HK-2 (cell line): ENCODE results near the gene CFAP251.

ENCODE experiments used
- DNase-seq: peaks from one replicate; pipeline ENCODE4 v3.0.0-alpha.2; 2018; ENCODE audit not compliant: unreplicated experiment

The CFAP251 gene

DNA sequence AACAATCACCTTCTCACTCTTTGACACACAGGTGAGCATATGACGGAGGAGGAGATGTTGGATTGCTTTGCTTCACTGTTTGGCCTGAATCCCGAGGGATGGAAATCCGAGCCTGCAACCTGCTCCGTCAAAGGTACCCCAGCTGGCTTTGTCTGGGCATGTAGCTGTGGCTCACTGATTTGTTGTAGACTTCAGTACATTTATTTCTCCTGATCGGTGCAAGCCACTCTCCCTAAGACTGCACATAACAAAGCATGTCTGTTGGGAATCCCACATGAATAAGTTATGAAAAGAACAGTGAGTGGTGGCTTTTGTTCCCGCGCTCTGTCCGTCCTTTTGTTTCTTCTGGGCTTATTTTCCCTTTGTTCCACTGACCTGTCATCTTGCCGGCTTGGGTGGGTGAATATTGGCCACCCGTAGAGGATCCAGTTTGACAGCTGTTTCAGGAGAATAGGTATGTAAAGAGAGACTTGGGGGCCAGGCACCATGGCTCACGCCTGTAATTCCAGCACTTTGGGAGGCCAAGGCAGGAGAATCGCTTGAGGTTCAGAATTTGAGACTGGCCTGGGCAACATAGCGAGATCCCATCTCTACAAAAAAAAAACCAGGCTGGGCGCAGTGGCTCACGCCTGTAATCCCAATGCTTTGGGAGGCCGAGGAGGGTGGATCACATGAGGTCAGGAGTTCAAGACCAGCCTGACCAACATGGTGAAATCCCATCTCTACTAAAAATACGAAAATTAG lies 83.2 kb downstream of the CFAP251 start:
- no peak for DNase-seq

DNA sequence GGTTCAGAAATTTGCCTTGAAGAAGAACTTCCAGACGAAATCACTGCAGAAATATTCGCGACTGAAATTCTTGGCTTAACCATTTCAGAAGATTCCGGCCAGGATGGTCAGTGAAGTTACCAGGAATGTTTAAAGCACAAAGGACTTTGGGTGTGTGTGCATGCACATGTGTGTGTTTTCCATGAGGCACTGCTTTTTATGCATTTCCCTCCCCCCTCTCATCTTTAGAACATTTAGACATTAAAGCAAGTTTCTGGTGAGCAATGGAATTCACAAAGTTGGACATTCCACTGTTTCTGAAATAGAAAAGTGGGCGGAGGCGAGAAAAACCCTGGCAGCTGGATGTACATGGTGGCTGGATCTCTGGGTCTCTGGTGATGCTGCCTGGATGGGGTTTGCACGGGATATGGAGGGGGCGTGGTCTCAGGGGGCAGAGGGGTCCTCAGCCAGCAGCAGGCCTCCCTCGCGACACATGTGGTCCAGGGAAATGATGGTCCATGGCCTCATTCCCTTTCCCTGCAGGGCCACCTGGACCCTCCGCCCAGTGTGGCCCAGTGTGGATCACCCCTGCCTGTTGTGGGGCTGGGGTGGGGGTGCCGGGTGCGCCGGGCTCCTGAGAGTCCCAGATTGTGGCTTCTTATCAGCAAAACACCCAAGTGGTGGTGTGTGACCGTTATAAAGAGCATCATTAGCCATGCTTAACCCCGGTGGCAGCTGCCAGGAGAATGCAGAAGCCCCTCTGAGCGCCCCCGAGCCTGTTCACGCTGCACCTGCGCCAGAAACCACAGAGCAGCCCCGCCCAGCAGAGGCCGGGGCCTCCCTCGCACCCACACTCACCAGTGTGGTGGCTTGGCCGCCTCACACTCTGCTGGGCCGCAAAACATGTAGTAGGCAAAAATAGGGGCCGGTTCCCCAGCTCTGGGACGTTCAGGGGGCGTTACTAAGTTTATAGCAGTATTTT lies 85.5 kb downstream of the CFAP251 start:
- no peak for DNase-seq

DNA sequence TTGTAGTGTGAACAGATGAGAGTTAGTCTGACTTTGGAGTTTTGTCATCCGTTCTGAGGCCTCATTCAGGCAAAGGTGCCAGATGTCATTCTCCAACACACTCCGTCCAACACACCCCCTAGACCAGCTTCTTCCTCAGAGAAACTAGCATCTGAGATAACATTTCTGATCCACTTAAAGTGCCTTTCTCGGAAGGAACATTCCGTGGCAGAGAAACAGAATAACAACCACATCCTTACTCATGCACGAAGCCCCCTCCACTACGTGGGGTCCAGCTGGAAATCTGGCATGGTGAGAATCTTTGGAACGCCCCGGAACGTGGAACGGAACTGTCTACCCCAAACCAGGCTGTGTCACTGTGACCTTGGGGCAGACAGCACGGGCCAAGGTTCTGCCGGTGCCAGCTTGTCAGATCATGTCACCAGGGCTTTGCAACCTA lies 86.3 kb downstream of the CFAP251 start:
- no peak for DNase-seq

DNA sequence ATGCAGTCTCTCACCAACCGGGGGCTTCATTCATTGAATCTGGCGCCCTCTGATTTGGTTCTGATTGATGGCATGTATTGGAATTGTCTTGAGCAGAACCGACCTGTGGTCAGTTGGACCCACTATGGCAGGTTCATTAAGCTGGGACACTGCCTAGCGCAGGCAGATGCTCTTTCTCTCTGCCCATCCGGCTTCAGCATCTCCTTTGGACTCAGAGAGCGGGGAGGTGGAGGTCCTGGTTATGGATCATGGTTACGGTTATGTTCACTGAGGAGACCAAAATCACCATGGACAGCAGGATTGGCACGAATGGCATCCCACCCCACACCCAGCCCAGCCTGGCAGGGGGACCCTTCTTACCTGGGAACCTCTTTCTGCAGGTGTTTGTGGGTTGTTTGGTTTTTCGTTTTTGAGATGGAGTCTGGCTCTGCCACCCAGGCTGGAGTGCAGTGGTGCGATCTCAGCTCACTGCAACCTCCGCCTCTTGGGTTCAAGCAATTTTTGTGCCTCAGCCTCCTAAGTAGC lies 86.9 kb downstream of the CFAP251 start:
- no peak for DNase-seq

DNA sequence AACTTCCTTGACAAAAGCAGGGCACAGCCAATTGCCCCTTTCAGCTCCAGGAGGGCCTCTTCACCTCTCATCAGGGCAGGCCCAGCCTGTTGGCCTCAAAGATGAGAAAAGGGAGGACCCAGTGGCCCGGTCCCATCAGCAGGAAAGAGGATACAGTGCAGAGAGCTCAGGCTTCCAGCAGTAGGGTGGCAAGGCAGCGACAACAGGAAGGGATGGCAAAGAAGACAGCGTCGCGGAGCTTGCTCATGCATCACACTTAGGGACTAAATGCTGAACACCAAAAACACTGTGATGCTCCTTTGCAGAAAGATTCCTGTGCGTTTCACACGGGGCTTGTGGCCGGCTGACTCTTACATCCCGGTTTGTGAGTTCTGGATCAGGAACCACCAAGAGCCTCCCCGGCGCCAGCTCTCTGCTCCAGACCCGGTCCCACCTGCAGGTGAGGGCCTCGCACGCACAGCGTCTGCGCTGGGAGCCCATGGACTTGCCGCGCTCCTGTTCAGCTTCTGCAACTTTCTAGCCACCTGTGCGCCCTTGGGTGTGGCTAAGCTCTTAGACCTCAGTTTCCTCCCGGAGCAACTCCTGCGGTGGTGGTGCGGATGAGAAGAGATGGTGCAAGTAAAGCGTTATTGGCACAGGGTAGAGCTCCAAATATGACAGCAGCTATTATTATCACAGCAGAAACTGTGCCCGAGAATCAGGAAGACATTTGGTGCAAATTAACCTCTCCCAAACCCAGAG lies 88.0 kb downstream of the CFAP251 start:
- no peak for DNase-seq

DNA sequence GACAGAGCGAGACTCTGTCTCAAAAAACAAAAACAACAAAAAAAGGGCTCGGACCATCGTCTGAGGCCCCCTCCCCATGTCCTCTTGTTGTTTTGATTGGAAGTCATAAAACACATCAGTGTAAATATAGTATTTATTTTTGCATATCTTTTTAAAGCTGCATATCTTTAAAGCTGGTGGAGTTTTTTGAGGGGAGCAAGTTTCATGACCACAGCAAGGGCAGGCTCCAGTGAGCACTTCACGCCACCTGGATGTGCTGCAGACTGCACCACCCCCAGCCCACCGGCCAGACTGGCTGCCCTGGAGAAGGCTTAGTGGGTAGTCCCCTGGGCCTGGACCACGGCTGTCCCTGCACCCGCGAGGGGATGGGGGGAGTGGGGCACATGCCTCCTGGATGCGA lies 91.3 kb downstream of the CFAP251 start:
- no peak for DNase-seq

DNA sequence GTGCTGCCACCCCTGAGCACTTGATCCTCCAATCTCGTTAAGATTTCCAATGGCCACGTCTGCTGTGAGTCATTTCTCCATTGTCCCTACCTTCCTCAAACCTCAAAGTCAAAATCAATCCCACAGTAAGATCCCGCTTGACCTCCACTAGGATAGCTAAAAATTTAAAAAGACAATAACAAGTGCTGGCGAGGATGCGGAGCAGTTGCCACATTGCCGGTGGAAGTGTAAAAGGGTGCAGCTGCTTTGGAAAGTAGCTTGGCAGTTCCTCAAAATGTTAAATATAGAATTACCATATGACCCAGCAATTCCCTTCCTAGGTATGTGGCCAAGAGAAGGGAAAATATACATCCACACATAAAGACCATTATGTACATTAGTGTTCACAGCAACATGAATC lies 93.8 kb downstream of the CFAP251 start:
- no peak for DNase-seq

DNA sequence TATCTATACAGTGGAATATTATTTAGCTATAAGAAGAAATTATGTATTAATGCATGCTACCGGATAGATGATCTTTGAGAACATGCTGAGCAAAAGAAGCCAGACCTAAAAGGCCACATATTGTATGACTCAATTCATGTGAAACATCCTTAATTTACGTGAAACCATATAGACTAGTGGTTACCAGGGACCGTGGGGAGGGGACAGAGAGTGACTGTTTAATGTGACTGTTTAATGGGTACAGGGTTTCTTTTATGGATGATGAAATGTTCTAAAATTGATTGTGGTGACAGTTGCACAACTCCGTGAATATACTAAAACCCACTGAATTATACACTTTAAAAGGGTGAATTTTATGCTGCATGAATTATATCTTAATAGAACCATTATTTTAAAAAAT lies 94.7 kb downstream of the CFAP251 start:
- no peak for DNase-seq

DNA sequence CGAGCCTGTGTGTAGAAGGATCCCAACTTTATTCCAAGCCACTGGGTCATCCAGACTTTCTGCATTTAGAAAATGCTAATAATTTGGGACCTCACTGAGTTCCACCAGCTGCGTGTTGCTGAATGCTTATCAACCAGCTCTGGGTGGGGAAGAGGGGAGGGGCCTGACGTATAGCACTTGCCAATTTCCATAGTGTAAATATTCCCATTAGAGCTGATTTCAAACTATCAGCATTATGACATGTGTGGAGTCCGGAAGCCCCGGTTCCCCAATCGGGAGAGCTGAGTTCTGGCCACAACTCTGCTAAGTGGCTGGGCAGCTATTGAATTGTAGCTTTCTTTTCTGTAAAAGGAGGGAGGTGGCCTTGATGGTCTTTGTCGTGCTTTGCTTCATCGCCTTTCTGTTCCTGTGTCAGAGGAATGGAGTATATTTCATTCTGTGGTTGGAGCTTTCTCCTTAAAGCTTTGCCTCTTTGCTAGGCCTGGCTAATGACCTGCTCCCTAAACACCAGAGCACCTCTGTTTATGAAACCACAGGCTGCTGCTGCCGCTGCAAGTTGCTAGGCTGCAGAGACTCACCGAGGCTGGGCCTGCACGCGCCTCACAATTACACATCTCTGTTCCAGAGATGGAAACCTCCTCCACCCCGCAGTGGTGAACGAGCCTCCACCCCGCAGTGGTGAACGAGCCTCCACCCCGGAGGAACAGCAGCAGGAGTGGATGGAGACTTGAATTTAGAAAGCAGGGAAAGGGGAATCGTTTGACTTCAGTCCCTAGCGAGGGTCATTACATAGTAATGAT lies 95.6 kb downstream of the CFAP251 start:
- DNase-seq = no peak

DNA sequence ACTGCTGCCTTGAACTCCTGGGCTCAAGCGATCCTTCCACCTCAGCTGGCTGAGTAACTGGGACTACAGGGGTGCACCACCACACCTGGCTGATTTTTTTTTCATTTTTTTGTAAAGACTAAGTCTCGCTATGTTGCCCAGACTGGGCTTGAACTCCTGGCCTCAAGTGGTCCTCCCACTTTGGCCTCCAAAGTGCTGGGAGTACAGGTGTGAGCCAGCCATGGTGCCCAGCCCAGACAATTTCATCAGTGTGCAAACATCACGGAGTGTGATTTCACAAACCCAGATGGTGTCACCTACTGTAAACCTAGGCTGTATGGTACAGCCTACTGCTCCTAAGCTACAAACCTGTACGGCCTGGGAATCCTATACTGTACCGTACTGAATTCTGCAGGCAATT lies 96.4 kb downstream of the CFAP251 start:
- DNase-seq = no peak

DNA sequence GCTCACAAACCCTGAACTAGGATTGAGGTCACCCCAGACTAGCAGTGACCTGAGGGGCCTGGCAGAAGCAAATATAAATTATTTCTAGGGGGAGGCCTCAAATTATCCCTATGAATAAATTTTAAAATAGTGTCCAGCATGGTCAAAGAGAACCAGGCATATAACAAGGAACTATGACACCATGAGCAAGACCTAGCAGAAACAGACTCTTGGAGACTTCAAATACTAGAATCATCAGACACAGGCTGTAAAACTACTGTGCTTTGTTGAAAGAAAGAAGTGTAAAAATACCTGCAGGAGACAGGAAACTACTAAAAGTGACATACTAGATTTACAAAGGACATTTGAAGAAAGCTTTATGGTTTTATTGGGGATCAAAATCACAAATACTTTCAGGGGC lies 100.1 kb downstream of the CFAP251 start:
- DNase-seq = no peak

DNA sequence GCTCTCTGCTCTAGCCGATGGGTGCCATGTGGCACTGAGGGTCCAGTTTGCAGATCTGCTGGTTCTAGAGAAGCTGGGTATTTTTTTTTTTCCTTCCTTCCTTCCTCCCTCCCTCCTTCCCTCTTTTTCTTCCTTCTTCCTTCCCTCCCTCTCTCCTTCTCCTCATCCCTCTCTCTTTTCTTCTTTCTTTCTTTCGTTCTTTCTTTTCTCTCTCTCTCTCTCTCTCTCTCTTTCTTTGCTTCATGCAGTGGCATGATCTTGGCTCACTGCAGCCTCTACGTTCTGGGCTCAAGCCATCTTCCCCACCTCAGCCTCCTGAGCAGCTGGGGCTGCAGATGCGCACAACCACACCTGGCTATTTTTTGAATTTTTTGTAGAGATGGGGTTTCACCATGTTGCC lies 100.5 kb downstream of the CFAP251 start:
- DNase-seq = no peak

DNA sequence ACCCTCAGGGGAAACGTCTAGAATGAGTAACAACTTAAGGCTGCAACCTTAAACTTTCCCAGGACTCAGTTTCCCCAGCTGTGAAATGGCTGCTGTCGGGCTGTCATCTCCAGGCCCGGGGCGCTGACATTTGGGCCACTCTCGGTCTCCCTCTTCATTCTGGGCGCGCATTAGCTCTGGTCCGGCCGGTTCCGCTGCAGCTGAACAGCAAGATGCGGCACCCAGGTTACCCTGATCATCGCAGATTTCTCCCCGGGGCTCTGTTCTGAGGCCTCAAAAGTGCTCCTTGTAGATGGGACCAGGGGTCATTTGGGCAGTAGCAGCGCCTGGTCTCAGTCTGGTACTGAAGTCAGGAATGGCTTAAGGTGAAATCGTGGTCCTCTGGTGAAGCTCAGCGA lies 102.4 kb downstream of the CFAP251 start:
- no peak for DNase-seq

DNA sequence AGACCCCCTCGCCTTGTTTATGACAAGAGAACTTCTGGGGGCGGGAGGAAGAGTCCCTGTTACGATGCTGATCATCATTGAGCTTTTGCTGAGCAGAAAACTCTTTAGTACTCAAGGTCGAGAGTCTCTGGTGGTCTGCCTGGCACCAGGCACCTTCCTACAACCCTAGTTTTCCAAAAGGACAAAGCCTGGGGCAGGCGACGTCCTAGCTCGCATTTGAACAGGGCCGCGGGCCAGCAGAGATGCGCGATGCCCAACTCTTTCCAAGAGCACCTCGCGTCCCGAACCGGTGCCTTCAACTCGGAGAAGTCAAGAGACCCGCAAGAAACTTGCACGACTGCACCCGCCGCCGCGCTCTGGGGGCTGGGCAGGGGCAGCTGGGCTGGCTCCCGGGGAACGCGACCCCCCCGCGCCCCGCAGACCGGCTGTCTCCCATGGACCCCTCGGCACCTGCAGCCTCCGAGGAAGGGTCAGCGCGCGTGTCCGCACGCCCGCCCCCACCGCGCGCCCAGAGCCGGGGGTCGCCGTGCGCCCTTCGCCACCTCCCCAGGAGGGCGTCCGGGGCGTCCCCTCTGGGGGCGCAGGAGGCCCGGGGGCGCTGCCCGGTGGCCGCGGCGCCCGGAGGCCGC lies 102.9 kb downstream of the CFAP251 start:
- DNase-seq = peak; percentile 31

DNA sequence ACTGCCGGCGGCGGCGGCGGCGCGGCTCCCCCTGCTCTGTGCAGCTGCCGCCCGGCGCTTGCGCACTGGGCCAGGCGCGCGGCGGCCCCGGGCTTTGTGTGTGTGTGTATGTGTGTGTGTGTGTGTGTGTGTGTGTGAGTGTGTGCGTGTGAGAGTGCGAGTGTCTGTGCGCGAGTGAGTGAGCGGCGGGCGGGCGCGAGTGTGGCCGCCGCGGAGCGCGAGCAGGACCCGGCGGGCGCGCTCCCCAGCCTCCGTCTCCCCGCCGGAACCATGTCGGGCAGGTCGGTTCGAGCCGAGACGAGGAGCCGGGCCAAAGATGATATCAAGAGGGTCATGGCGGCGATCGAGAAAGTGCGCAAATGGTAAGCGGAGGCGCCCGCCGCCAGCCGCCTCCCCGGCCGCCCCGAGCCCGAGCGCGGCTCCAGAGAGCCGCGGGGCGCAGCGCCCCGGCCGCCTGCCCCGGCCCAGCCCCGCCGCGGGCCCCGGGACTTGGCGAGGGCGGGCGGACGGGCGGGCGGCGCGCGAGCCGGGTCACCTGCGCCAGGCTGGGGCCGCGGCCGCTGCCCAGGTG lies 103.5 kb downstream of the CFAP251 start, which contains the start of gene BCL7A:
TSS of gene BCL7A (plus strand) at position 63 of the 571 bp plus-strand sequence. CDS start at position 271, 208 bp downstream.
- peak; percentile 85 for DNase-seq

DNA sequence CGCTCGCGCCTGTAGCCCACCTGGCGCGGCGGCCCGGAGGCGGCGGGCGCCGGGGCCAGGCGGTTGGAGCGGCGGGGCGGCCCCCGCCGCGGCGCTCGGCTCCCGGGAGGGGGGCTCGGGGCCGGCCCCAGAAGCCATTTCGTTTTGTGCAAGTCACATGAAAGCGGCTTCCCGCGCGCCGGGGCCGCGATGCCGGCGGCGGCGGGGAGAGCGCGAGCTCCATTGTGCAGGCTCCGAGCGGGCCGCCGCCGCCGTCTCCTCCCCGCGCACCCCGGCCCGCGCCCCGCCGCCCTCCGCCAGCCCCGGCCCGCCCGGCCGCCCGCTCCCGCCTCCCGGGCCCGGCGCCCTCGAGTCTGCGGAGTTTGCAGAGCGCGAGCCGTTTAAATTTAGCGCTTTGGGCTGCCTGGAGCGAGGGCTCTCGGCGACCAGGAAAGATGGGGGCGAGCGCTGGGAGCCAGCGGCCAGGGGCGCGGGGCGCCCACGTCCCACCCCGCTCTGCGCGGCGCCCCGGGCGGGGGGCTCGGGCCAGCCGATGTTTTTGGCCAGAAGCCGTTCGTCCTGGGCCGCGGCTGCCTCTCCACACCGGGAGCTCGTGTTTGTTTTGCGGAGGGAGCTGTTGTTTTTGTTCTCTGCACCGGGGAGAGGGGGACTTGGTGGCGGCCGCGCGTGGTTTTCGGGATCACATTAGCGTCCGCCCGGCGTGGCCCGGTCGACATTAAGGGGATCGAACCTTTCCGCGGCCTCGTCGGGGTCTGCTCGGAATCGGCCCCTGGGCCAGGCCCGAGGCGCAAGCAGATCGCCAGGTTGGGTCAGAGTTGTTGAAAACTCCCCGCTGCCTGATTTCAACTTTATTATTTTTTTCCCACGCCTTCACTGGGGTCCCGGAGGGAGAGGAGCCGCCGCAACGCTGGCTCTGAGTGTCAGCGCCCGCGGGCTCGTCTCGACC lies 104.3 kb downstream of the CFAP251 start:
- peak; percentile 44 for DNase-seq

DNA sequence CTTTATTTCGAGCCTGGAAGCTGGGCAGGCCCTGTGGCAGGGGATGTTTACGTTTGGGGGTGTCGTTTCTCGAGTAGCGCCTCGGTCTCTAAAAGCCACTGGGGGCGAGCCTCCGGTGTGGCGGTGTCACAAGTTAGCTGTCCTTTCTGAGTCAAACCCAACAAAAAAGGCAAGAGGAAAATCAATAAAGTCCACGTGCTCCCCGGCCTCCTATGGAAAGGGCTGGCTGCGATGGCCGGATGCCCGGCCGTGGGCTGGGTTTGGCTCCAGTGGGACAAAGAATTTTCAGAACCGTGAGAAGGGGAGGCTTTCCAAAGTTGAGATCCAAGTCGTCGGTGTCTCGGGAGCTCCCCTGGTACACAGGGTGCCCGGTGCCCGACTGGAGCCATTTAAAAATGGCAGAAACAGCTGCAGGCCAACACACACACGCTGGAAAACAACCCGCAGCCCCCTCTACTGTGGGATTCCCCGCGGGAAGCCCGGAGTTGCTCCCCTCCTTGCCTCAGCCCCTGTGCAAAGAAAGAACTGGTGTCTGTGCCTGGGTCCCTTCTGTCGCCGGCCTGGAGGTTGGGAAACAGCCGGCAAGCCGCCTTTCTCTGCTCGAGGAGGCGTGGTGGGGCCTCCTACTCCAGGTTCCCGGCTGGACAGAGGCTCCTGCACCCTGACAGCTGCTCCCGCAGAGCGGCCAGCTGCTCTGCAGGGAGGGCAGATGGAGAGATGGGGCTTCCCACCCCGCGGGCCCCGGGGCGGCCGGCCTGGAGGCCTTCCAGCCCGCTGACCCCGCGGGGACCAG lies 105.1 kb downstream of the CFAP251 start:
- peak; percentile 66 for DNase-seq

DNA sequence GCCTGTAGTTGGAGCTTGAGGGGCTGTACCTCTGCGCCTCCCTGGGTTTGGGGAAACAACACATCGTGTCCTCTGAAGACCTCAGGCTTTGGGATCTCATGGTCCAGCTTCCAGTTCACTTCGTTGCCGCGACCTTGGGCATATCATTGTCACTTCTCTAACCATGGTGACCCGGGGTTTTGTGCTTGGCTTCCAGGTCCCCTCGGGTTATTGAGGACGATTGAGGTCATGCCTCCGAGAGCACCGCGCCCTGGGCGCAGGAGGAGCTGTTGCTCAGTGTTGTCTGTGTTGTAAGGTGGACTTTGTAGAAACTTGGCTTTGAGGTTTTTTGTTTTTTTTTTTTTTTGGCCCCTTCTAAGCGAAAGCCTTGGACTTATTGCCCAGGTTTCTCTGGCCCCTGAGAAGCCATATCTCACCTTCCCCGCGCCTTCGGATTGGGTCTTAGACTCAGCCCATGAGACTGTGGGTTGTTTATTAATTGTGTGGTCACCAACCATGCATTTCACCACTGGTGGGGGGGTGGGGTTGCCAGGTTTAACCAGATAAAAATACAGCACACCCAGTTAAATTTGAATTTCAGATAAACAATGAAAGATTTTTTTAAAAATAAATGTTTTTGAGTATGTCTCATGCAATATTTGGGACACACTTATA lies 105.9 kb downstream of the CFAP251 start:
- DNase-seq = peak; percentile 72
